Fibroblast of pulmonary artery (primary cell): ENCODE measurements around the gene SYNCRIP.
A peak's percentile ranks its signal among the peaks of the same experiment; 100 is the strongest.

Experiments
- DNase-seq: peaks from one replicate; pipeline ENCODE4 v3.0.0-alpha.2; 2010; ENCODE audit warnings: low read depth
- H3K4me3 ChIP-seq: replicated peaks from 2 replicates; pipeline ENCODE4 v1.5.1; 2011; ENCODE audit warnings: low read depth, mild to moderate bottlenecking, control low read depth, low read length, moderate library complexity
- CTCF ChIP-seq: IDR thresholded peaks from 2 replicates; pipeline ENCODE4 v1.5.1; 2011; ENCODE audit warnings: mild to moderate bottlenecking, control low read depth, low read length, inconsistent platforms; ENCODE audit errors: missing control alignments

Gene SYNCRIP

GRCh38 chr6:85580878-85581267, 61.8 kb downstream of the SYNCRIP start:
- peak; percentile 64 for DNase-seq
- peak; percentile 1 for TF ChIP-seq CTCF

GRCh38 chr6:85580118-85580877, 62.4 kb downstream of the SYNCRIP start:
- no peak for DNase-seq
- TF ChIP-seq CTCF = no peak
- H3K4me3 ChIP-seq = no peak overlapping the region

More at GRCh38 chr6:85580878-85581267, 61.8 kb downstream of the SYNCRIP start:
- H3K4me3 ChIP-seq = no peak overlapping the region

GRCh38 chr6:85579581-85579980, 63.1 kb downstream of the SYNCRIP start:
- no peak for TF ChIP-seq CTCF
- DNase-seq = no peak

GRCh38 chr6:85576476-85576875, 66.2 kb downstream of the SYNCRIP start:
- no peak overlapping the region for H3K4me3 ChIP-seq
- DNase-seq = peak; percentile 48
- TF ChIP-seq CTCF = no peak

More at GRCh38 chr6:85579581-85579980, 63.1 kb downstream of the SYNCRIP start:
- no peak overlapping the region for H3K4me3 ChIP-seq

GRCh38 chr6:85574932-85575598, 67.6 kb downstream of the SYNCRIP start:
- peak; percentile 47 for DNase-seq
- H3K4me3 ChIP-seq = no peak overlapping the region
- TF ChIP-seq CTCF = no peak

GRCh38 chr6:85569323-85569722, 73.4 kb downstream of the SYNCRIP start:
- TF ChIP-seq CTCF = no peak
- H3K4me3 ChIP-seq = no peak overlapping the region
- DNase-seq = peak; percentile 47

GRCh38 chr6:85568411-85568810, 74.3 kb downstream of the SYNCRIP start:
- DNase-seq = no peak
- H3K4me3 ChIP-seq = no peak overlapping the region
- TF ChIP-seq CTCF = no peak
